Transverse colon (tissue), 4 donors: ENCODE data around the gene GOLM1. TPM values are rescaled to one million over a fixed set of nuclear protein-coding genes. Genes with fewer than 3 reads are reported as not detected.

Experiments used
- DNase-seq: peaks from one replicate; pipeline ENCODE4 v3.0.0-alpha.2; 2019
- H3K27ac ChIP-seq, 4 donors: fragments of 200-600 bp; sonication (generic); 2 replicates each; pipeline ENCODE4 v1.5.1; 2016 to 2018; ENCODE audit warnings: inconsistent platforms in 4 of 4
- H3K27me3 ChIP-seq: fragments of 200-600 bp; sonication (generic); 2 replicates; pipeline ENCODE4 v1.5.1; 2017; ENCODE audit warnings: inconsistent platforms
- H3K36me3 ChIP-seq, 4 donors: fragments of 200-600 bp; sonication (generic); 2 replicates each; pipeline ENCODE4 v1.5.1; 2017 to 2019; ENCODE audit warnings: inconsistent platforms in 4 of 4
- H3K4me1 ChIP-seq, 4 donors: fragments of 200-600 bp; sonication (generic); 2 replicates each; pipeline ENCODE4 v1.5.1; 2017 to 2020; ENCODE audit warnings: inconsistent platforms in 4 of 4
- H3K4me3 ChIP-seq, 4 donors: fragments of 200-600 bp; sonication (generic); 1 replicate in 1 of 4; 2 replicates in 3 of 4; pipeline versions ENCODE4 v1.5.1 to v1.6.1; 2017 to 2019; ENCODE audit warnings: inconsistent platforms in 4 of 4
- H3K9me3 ChIP-seq, 2 donors: fragments of 200-600 bp; sonication (generic); 2 replicates each; pipeline ENCODE4 v1.5.1; 2017 to 2019; ENCODE audit warnings: inconsistent platforms in 2 of 2
- EP300 ChIP-seq: sonication (generic); formaldehyde crosslinking; IDR thresholded peaks from one replicate; pipeline ENCODE4 v1.6.1; 2017; ENCODE audit warnings: antibody characterized with exemption, low read depth
- POLR2A ChIP-seq: fragments of 450-650 bp; IDR thresholded peaks from one replicate; pipeline ENCODE4 v1.6.1; 2016; ENCODE audit warnings: antibody characterized with exemption, mild to moderate bottlenecking, moderate library complexity
- POLR2AphosphoS5 ChIP-seq, 3 donors: sonication (generic); formaldehyde crosslinking; IDR thresholded peaks; one replicate each; pipeline ENCODE4 v1.6.1; 2016; ENCODE audit warnings: antibody characterized with exemption in 3 of 3
- WGBS, 2 donors: methylation state at CpG; one replicate each; pipeline ENCODE4 v1.1.5; 2018; ENCODE audit warnings: low coverage in 1 of 2; 5-methylcytosine and 5-hydroxymethylcytosine counted together
- in situ Hi-C, 4 donors: fragments of 200-750 bp; cut with MboI; loops; one replicate each; pipeline versions ENCODE4 v1.15.0 to v1.15.1; 2017; ENCODE audit warnings: low sequenced_read_pairs in 3 of 4, low pct_ligation_motif_present in 1 of 4, low pct_unique_long_range_greater_than_20kb in 1 of 4
- intact Hi-C: fragments of 100-400 bp; cut with DNase I; formaldehyde crosslinking; loops from one replicate; pipeline ENCODE4 v1.15.1; 2023; ENCODE audit warnings: low total_unique reads
- total RNA-seq, 4 donors: library from RNA; depleted of rRNA; stranded (reverse); fragments of >200 nt; gene quantifications; one replicate each; pipeline ENCODE4 v1.1.0, GENCODE V29; 2016
- TF ChIP-seq, protein P1 (sequence below), 5 experiments: fragments of 200-600 bp in 3 of 5; fragments of 450-650 bp in 2 of 5; sonication (generic) in 3 of 5; IDR thresholded peaks; 1 replicate in 2 of 5; 2 replicates in 3 of 5; pipeline ENCODE4 v1.5.1; 2016 to 2017; ENCODE audit warnings: antibody characterized with exemption in 5 of 5, inconsistent platforms in 3 of 5, mild to moderate bottlenecking in 2 of 5, moderate library complexity in 1 of 5

GOLM1 gene
- total RNA-seq, 4 donors from 2014 or later: 96.1 to 295 (median 177) TPM

DNA sequence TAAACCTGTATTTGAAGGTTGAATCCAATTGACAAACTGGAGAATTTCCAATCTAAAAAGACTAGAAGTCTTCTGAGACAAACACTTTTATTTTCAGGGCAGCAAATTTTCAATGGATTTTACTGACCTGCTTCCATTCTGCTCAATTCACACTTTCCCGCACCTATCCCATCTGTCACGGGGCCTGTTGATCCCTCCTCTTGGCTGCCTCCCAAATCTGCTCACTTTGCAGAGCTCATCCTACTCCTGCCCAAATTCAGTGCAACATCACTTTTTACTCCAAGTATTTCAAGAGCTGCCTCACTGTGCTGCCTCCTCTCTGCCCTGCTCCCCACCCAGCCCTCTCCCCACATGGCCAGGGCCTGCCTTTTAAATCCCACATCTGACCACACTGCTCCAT lies 35.1 kb downstream of the GOLM1 start:
- Histone ChIP-seq H3K9me3 (no peaks in the 10 kb centered on the region), H3K27ac (no peak overlapping the region), H3K4me3 (no peak overlapping the region), H3K27me3 (no peaks in the 10 kb centered on the region), H3K36me3 (no peaks in the 10 kb centered on the region), H3K4me1 (peaks cover 0 to 23% (median 6%) of the 10 kb centered on the region in 4 donors)
- 37 to 59% methylated on average over 2 of the region's 2 CpGs for WGBS, 2 donors
- TF ChIP-seq, protein P1, sequence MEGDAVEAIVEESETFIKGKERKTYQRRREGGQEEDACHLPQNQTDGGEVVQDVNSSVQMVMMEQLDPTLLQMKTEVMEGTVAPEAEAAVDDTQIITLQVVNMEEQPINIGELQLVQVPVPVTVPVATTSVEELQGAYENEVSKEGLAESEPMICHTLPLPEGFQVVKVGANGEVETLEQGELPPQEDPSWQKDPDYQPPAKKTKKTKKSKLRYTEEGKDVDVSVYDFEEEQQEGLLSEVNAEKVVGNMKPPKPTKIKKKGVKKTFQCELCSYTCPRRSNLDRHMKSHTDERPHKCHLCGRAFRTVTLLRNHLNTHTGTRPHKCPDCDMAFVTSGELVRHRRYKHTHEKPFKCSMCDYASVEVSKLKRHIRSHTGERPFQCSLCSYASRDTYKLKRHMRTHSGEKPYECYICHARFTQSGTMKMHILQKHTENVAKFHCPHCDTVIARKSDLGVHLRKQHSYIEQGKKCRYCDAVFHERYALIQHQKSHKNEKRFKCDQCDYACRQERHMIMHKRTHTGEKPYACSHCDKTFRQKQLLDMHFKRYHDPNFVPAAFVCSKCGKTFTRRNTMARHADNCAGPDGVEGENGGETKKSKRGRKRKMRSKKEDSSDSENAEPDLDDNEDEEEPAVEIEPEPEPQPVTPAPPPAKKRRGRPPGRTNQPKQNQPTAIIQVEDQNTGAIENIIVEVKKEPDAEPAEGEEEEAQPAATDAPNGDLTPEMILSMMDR (IDR thresholded peaks at IDR 0.05): no peak
- no peak for TF ChIP-seq POLR2AphosphoS5 (IDR thresholded peaks at IDR 0.05)
- in situ Hi-C loops (no loop called here), intact Hi-C loops (no loop called here)
- DNase-seq: no peak

DNA sequence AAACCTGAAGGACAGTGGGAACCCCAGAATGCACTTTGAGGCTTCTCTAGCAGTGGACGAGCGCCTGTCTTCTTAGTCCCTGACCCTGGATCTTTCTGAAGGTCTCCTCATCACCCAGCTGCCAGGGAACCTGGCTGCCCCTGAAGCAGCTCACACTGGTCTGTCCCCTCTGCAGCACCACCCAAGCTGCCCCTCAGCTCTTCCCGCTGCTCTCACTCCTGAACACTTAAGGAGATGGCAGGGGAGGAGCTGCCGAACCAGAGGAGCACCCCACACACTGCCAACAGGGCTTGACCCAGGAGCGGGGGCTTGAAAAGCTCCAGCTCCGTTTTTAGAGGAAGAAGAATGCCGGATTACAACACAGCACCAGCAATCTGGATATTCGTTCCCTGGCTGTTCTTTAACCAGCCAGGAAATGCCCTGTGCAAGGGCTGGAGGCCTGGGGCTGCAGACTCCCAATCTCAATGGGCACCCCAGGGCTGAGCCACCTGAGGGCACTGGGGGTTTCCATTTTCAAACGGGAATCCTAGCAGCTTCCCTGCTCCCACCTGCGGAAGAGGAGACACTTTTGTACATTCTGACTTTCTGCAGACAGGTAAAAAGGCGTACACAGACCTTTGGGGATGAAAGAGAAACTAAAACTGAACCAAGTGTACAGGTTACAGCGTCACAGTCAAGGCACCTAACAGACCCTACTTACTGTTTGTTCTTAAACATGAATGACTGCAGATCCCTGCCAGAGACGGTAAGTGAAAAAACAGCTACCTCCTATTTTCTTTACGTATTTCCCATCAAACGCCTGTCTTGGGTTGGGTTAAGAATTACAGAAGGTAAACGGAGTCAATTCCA lies 36.3 kb downstream of the GOLM1 start:
- TF ChIP-seq POLR2A (no peak), EP300 (no peak), POLR2AphosphoS5 (IDR thresholded peaks at IDR 0.05) (no peak)
- TF ChIP-seq, protein P1 (IDR thresholded peaks at IDR 0.05): no peak

GRCh38 chr9:86061972-86062739 lies 37.2 kb downstream of the GOLM1 start:
- DNase-seq: peak; percentile 56

More for the DNA sequence above, 36.3 kb downstream of the GOLM1 start:
- H3K4me1 ChIP-seq: peaks cover 0 to 23% (median 6%) of the 10 kb centered on the region in 4 donors
- peak overlapping the region in 2 of 4 donors; percentile 1 to 43 for H3K4me3 ChIP-seq
- 50% methylated on average over 16 of the region's 16 CpGs; no CpG with 5 or more reads in 1 of the 2 donors for WGBS, 2 donors
- no peaks in the 10 kb centered on the region for H3K27me3 ChIP-seq
- H3K36me3 ChIP-seq: no peaks in the 10 kb centered on the region
- H3K9me3 ChIP-seq: no peaks in the 10 kb centered on the region
- no peak for DNase-seq
- peak overlapping the region; percentile 48 to 71 (median 60) for H3K27ac ChIP-seq
- in situ Hi-C loops: no loop called here
- intact Hi-C loops: no loop called here

GRCh38 chr9:86057491-86057890 lies 41.9 kb downstream of the GOLM1 start:
- peaks cover 0 to 6% (median 2%) of the 10 kb centered on the region in 4 donors for H3K4me1 ChIP-seq
- no peaks in the 10 kb centered on the region for H3K27me3 ChIP-seq
- H3K27ac ChIP-seq: no peak overlapping the region
- in situ Hi-C loops (no loop called here), intact Hi-C loops (no loop called here)
- H3K36me3 ChIP-seq: no peaks in the 10 kb centered on the region
- 33 to 92% methylated on average over 1 to 13 of the region's 13 CpGs for WGBS, 2 donors
- DNase-seq: no peak
- H3K4me3 ChIP-seq: no peak overlapping the region
- TF ChIP-seq POLR2A: no peak
- TF ChIP-seq POLR2AphosphoS5 (IDR thresholded peaks at IDR 0.05): no peak
- no peak for TF ChIP-seq EP300
- TF ChIP-seq, protein P1 (IDR thresholded peaks at IDR 0.05): no peak
- H3K9me3 ChIP-seq: no peaks in the 10 kb centered on the region

More at GRCh38 chr9:86061972-86062739, 37.2 kb downstream of the GOLM1 start:
- H3K36me3 ChIP-seq: no peaks in the 10 kb centered on the region
- H3K9me3 ChIP-seq: no peaks in the 10 kb centered on the region
- TF ChIP-seq, protein P1 (IDR thresholded peaks at IDR 0.05): no peak
- no peak for TF ChIP-seq EP300
- in situ Hi-C loops: no loop called here
- H3K4me1 ChIP-seq: peaks cover 0 to 23% (median 6%) of the 10 kb centered on the region in 4 donors
- H3K27ac ChIP-seq: peak overlapping the region in 3 of 4 donors; percentile 48 to 71 (median 67)
- WGBS, 2 donors: 68 to 85% methylated on average over 4 to 11 of the region's 11 CpGs
- H3K4me3 ChIP-seq: peak overlapping the region in 1 of 4 donors; percentile 43
- intact Hi-C loops: no loop called here
- no peaks in the 10 kb centered on the region for H3K27me3 ChIP-seq
